WI38 (cell line): ENCODE data around the gene ACBD4.

Experiments used
- H3K4me3 ChIP-seq: 2 replicates; pipeline ENCODE4 v1.5.1; 2011; ENCODE audit warnings: low read depth, mild to moderate bottlenecking, control low read depth, low read length
- TF ChIP-seq, protein P1 (sequence below): IDR thresholded peaks from 2 replicates; pipeline ENCODE4 v1.5.1; 2012; ENCODE audit warnings: low read depth, mild to moderate bottlenecking, control low read depth, low read length

The ACBD4 gene

DNA sequence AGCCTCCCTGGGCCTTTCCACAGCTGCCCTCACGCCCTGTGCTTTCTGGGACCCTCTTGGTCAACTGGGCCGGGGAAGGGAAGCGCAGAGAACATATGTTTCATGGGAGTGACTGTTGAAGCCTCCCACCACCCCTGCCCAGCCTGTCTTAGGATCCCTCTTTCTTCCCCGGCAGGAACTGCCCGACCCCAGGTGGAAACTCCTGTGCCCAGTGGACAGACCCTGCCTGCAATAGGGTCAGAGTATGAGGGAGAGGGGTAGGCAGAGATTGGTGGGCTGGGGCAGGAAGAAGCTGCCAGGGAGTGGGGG lies 36.7 kb downstream of the ACBD4 start:
- H3K4me3 ChIP-seq = no peak overlapping the region
- TF ChIP-seq, protein P1, sequence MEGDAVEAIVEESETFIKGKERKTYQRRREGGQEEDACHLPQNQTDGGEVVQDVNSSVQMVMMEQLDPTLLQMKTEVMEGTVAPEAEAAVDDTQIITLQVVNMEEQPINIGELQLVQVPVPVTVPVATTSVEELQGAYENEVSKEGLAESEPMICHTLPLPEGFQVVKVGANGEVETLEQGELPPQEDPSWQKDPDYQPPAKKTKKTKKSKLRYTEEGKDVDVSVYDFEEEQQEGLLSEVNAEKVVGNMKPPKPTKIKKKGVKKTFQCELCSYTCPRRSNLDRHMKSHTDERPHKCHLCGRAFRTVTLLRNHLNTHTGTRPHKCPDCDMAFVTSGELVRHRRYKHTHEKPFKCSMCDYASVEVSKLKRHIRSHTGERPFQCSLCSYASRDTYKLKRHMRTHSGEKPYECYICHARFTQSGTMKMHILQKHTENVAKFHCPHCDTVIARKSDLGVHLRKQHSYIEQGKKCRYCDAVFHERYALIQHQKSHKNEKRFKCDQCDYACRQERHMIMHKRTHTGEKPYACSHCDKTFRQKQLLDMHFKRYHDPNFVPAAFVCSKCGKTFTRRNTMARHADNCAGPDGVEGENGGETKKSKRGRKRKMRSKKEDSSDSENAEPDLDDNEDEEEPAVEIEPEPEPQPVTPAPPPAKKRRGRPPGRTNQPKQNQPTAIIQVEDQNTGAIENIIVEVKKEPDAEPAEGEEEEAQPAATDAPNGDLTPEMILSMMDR = no peak

DNA sequence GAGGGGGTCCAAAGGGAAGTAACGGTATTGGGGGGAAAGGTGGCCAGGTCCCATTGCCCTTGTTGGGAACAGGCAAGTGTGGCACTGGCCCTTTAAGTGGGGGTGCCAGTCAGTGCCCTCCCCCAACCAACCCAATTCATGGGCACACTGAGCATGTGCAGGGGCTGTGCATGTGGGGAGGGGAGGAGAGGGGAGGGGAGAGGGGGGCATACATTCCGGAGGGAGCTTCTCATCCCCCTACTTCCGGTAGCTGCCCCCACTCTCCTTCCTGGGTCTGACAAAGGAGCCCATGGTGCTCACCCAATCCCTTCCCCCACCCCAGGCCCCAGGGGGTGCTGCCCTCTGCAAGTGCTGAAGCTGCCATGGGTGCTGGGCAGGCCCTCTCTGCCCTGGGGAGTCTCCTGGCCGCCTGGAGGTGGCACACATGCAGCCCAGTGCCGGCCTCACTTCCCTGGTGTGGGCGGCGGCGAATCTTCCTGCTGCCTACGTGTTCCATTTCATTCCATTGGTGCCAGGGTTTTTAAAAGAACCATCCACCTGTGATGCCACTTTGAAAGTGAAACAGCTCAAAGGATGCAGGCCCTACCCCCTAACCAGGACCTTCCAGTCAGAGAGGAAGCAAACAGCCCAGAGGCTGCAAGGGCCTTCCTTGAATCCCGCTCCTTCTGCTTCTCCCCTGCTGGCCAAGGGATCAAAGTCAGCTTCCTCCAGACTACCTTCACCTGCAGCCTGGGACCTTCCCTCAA lies 37.2 kb downstream of the ACBD4 start:
- TF ChIP-seq, protein P1 = no peak
- H3K4me3 ChIP-seq = no peak overlapping the region

DNA sequence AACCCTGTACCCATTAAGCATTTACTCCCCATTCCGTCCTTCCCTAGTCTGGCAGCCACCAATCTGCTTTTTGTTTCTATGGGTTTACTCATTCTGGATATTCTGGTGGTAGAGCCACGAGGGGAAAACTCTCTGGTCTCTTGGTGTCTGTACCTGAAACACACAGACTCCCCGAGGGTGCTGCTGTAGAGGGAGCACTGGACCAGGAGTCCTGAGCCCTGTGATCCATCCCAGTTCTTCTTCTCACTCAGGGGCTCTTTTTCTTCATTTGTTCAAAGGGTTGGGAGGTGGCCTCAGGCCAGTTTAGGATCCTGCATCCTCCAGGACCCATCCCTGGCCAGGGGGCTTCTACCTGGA lies 40.2 kb downstream of the ACBD4 start:
- no peak overlapping the region for H3K4me3 ChIP-seq
- TF ChIP-seq, protein P1 = no peak

DNA sequence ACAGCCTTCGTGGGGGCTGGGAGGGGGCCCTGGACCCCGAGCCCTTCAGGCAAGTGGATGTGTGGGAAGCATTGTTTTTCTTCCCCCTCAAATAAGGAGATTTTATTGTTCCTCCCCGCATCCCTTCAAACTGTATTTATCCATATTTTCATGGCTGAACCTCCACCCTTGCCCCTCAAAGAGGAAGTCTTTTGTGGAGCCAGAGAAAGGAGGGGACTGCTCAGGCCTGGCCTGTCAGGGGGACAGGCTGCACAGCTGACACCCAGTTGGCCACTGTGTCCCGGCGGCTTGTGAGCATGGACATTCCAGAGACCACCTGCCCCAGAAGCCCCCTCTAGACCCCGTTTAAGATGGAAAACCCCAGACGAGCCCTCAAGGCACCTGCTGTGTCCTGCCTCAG lies 42.1 kb downstream of the ACBD4 start:
- no peak overlapping the region for H3K4me3 ChIP-seq
- TF ChIP-seq, protein P1 = no peak

DNA sequence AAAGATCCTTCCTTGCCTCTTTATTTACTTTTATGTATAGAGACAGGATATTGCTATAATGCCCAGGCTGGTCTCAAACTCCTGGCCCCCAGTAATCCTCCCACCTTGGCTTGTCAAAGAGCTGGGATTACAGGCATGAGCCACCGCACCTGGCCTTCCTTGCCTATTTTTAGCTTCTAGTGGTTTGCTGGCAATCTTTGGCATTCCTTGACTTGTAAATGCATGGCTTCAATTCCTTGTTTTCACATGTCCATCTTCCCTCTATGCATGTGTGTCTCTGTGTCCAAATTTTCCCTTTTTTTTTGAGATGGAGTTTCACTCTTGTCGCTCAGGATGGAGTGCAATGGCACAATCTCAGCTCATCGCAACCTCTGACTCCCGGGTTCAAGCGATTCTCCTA lies 48.7 kb downstream of the ACBD4 start:
- TF ChIP-seq, protein P1 = no peak
- H3K4me3 ChIP-seq = no peak overlapping the region

DNA sequence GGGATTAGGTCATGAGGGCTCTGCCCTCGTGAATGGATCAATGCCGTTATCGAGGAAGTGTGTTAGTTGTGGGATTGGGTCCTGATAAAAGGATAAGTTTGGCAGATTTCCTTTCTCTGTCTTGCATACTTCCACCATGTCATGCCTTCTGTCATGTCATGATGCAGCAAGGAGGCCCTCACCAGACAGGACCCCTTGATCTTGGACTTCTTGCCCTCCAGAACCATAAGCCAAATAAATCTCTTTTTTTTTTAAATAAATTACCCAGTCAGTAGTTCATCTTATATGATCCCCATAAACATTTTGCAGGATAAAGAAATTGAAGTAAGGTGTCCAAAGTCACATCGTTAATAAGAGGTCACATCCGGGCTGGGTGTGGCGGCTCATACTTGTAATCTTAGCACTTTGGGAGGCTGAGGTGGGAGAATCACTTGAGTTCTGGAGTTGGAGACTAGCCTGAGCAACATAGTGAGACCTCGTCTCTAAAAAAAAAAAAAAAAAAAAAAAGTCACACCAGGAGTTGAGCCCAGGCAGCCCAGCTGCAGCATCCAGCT lies 51.4 kb downstream of the ACBD4 start:
- H3K4me3 ChIP-seq = no peak overlapping the region
- TF ChIP-seq, protein P1 = no peak

DNA sequence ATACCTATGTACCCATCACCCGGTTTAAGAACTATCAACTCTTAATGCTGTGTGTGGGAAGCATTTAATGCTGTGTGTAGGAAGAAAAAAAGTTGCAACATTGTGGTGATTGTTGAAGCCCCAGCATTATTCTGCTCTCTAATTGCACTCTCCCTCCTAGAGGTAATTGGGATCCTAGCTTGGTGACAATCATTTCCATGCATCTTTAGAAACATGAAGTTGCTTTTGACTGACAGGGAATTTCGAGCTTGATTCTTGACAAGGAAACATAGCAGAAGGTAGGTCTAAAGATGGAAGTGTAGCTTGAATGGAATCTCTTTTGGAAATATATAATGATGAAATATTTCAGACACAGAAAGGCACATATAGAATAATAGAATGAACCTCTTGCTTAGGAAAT lies 53.5 kb downstream of the ACBD4 start:
- H3K4me3 ChIP-seq = no peak overlapping the region
- TF ChIP-seq, protein P1 = no peak
